HG03469 (cell line): Measurements from ENCODE around the gene OR2A7.
"Not testable (repeated sequence)": the region's sequence is repeated elsewhere in the genome, so short reads cannot be mapped to it uniquely, and the experiment has no call there.

ENCODE experiments used
- ATAC-seq: cut with Tn5 transposase; IDR thresholded peaks from one replicate; pipeline ENCODE4 v1.9.1; 2021; ENCODE audit warnings: mild to moderate bottlenecking, moderate library complexity, moderate number of reproducible peaks; ENCODE audit not compliant: unreplicated experiment

The OR2A7 gene

DNA sequence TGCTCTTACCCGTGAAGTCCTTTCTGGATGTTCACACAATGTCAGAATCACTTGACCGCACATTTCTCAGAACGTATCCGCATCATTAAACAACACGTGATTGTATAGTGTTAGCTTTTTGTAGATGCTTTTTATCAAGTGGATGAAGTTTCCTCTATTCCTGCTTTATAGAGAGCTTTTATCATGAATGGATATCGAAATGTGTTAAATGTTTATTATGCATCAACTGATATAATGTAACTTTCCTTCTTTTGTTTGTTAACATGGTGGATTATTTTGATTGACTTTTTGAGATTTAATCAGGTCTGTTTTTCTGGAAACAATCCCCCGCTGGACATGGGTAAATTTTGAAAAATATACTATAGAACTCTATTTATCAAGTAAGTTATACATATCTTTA lies at the start of gene OR2A7:
OR2A7 (minus strand) TSS at position 101 of the 400 bp plus-strand sequence. CDS start 5,164 bp downstream, outside the sequence.
- not testable (repeated sequence) for ATAC-seq

GRCh38 chr7:144311872-144312469 lies 47.4 kb upstream of the OR2A7 start, which contains the start of gene OR2A1:
Gene OR2A1, plus strand, starts transcription at chr7:144312419. Its CDS starts 5,706 bp downstream, at chr7:144318125.
- not testable (repeated sequence) for ATAC-seq

- not testable (repeated sequence) for ATAC-seq
Measured at GRCh38 chr7:144311218-144311617, 46.6 kb upstream of the OR2A7 start.

GRCh38 chr7:144309702-144310101 lies 45.1 kb upstream of the OR2A7 start:
- ATAC-seq = not testable (repeated sequence)

- ATAC-seq = not testable (repeated sequence)
Measured at GRCh38 chr7:144305156-144305555, 40.6 kb upstream of the OR2A7 start.

GRCh38 chr7:144303607-144304006 lies 39.0 kb upstream of the OR2A7 start:
- ATAC-seq = not testable (repeated sequence)

DNA sequence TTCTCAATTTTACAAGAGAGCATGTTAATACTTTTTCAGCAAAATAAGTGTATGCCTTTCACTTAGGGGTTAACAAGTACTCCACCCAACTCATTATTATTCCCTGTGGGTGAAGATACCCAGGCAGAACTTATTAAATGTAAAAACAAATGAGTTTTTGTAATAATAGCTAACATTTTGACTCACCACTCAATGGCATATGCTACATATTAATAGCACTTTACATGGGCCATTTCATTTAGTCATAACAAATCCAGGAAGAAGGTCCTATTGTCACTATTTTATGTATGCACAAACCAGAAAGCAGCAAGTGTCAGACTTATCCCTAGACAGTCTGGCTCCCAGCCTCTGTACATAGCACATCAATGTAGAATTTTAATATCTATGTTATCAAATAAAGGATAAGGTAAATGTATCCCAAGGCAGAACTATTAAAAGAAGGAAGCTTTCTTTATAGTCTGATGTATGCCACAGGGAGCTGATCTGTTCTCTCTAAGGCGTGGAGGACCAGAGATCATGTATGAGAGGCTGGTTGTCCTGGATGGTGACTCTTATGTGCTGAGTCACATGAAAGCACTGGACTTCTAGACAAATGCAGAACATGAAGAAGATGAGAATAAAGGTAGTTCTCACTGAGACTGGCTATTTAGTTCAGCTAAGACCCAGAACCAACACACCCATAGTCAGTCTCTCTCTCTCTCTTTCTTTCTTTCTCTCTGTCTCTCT lies 38.1 kb upstream of the OR2A7 start:
- not testable (repeated sequence) for ATAC-seq

DNA sequence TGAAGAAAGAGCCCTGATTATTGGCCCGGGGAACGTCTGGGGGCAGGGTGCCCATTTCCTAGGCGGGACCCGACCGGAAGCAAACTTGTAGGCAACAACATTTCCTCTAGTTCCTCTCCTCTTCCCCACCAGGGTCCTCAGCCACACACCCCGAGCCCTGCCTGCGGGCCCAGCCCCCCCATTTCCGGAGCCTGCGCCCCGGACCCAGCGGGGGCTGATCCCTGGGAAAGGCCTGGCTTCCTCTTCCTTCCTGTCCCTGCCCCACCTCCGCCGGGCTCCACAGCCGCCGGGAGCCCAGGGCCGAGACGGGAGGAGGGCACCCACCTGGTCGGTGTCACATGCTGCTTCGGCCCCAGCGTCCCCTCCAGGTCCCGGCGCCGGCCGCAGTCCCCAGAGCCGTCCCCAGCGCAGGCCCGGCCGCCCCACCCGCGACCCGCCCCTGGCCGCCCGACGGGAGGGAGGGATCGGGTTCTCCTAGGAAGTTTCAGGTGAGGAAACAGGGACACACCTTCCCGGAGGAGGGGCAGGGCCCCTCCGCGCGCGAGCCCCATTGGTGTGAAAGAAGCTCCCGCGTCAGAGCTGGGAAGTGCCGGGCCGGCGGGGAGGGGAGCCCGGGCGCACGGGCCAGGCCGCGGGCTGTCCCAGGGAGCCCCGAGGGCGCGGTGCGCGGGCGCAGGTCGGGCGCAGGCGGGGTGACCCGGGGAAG lies 29.4 kb upstream of the OR2A7 start:
- ATAC-seq = peak; percentile 49

- not testable (repeated sequence) for ATAC-seq
Measured at GRCh38 chr7:144292384-144293161, 28.0 kb upstream of the OR2A7 start.

- not testable (repeated sequence) for ATAC-seq
Measured at GRCh38 chr7:144291607-144292006, 27.0 kb upstream of the OR2A7 start.

DNA sequence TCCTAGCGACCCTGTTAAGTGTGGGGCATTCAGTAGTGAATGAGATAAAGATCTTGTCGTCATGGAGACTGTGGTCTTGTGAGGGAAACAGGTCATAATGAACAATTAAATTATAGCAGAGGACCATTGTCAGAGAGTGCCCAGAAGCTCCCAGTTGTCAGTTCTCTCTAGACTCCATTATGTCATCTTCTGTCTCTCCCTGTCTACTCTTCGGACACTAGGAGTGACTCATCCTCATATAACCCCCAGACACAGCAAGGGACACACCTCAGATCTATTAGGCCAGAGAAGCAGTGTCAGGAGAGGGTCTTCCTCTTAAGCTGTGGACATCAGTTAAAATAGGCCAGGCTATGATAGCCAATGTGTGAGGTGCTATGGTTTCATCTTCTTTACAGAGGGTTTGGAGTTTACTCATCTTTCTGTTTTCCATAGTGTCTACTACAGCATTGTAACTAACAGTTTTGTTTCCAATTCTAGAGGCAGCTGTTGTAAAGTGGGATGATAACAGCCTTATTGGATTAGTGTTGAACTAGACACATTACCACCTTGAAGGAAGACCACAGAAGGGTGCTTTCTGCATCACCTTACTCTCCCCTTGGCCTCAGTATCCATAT lies 22.7 kb upstream of the OR2A7 start:
- not testable (repeated sequence) for ATAC-seq

DNA sequence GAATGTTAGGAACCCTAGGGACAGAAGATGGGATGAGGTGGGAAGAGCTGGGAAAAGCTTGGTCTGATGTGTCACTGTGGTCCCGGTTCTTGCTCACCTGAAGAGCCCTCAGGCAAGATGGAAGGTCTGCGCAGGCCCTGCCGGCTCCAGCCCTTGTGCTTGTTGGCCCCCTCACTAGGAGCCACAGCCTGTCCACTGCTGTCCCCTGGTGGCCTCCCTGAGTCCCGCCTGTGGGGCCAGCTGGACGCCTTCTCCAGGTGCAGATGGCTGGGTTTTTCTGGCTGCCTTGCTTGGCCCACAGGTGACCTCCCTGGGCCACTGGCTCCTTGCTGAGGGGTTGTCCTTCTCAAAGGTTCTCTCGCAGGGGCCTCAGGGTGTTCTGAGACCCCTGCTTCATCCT lies 19.1 kb upstream of the OR2A7 start:
- not testable (repeated sequence) for ATAC-seq

DNA sequence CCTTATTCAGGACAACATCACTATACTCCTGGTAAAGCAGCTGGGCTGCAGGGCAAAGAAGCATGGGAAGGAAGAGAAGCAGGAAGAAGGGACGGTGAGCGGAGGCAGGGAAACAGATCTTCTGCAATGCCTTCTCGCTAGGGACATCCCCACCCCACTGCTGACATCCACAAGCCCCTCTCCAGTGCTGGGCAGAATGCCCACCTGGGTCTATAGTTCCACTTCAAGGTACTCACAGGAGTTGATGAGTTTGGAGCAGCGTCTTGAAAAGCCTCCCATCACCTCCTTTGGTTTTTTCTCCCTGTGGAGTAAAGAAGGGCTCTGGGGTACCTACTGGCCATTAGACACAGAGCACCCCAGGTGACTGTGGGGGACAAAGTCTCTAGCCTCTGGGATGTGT lies 17.9 kb upstream of the OR2A7 start:
- ATAC-seq = not testable (repeated sequence)

- ATAC-seq = not testable (repeated sequence)
Measured at GRCh38 chr7:144281981-144282380, 17.4 kb upstream of the OR2A7 start.

DNA sequence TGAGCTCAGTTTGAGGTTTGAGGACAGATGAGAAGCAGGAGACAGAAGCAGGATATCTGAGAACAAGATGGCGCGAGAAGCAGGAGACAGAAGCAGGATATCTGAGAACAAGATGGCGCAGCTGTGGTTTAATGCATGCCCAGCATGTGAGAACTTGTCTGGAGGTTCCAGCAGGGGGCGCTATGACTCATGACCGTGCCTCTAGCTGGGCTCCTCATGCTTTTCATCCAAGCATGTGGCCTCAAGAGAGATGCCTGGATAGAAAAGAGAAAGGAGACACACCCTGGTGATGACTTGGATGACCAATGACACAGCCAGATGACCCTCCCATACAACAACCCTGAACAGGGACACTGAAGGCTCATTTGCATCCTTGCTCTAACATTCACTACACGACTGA lies 15.4 kb upstream of the OR2A7 start:
- not testable (repeated sequence) for ATAC-seq

DNA sequence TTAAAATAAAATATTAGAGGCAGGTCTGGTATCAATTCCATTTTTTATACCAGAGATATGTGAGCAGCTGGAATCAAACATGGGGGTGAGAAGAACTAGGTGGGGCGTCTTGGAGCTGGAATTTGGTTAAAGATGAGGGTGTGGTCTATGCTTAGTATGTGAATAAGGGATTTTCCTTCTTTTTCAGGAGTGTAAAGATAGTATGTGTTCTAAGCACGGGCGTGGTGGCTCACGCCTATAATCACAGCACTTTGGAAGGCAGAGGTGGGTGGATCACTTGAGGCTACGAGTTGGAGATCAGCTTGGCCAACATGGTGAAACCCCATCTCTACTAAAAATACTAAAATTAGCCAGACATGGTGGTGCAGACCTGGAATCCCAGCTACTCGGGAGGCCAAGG lies 10.7 kb upstream of the OR2A7 start:
- ATAC-seq = not testable (repeated sequence)

- not testable (repeated sequence) for ATAC-seq
Measured at GRCh38 chr7:144269188-144269587, 4.6 kb upstream of the OR2A7 start, which contains the start of gene CTAGE8. Gene CTAGE8, minus strand, starts transcription at chr7:144269288. Its CDS starts 38 bp downstream, at chr7:144269250.

DNA sequence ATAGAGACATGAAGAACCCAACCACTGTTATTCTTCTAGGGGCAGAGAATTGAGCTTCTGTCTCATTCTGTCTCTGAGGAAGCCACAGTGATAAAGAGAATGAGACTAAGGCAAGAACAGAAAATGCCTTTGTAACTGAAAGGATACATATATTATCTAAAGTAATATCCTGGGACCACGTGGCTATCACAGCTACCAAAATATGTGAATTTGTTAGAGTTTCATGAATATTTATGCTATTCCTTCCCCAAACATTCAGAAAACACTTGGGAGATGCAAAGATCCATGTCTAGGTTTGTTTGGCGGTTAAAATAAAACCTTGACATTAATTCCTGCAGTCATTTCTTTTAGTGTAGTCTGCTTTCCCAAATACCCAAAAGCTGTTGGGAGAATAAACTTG lies 2.5 kb downstream of the OR2A7 start:
- not testable (repeated sequence) for ATAC-seq

GRCh38 chr7:144259067-144259466 lies 5.5 kb downstream of the OR2A7 start:
- ATAC-seq = not testable (repeated sequence)

- ATAC-seq = no peak
Measured at GRCh38 chr7:144256112-144256511, 8.5 kb downstream of the OR2A7 start.
